Parathyroid adenoma (tissue), 2 donors: ENCODE results near the gene ARL1.

ENCODE experiments used
- H2AFZ ChIP-seq: fragments of 300-600 bp; sonication (generic); one replicate; pipeline ENCODE4 v1.7.0; 2017; ENCODE audit warnings: antibody characterized with exemption, mild to moderate bottlenecking
- H3K27ac ChIP-seq: fragments of 300-600 bp; sonication (generic); one replicate; pipeline ENCODE4 v1.7.0; 2017
- H3K27me3 ChIP-seq: fragments of 300-600 bp; sonication (generic); one replicate; pipeline ENCODE4 v1.7.0; 2017; ENCODE audit warnings: low read length; ENCODE audit not compliant: control insufficient read depth, insufficient read depth
- H3K36me3 ChIP-seq: fragments of 300-600 bp; sonication (generic); one replicate; pipeline ENCODE4 v1.7.0; 2017; ENCODE audit warnings: low read length; ENCODE audit not compliant: control insufficient read depth, insufficient read depth
- H3K4me1 ChIP-seq: fragments of 300-600 bp; sonication (generic); one replicate; pipeline ENCODE4 v1.7.0; 2017; ENCODE audit warnings: control low read depth
- H3K4me2 ChIP-seq: fragments of 300-600 bp; sonication (generic); one replicate; pipeline ENCODE4 v1.7.0; 2017; ENCODE audit warnings: low read length
- H3K4me3 ChIP-seq: fragments of 300-600 bp; sonication (generic); one replicate; pipeline ENCODE4 v1.7.0; 2017; ENCODE audit warnings: low read depth, low read length
- H3K79me2 ChIP-seq: fragments of 300-600 bp; sonication (generic); one replicate; pipeline ENCODE4 v1.7.0; 2017; ENCODE audit warnings: control low read depth
- H3K9ac ChIP-seq: fragments of 300-600 bp; sonication (generic); one replicate; pipeline ENCODE4 v1.7.0; 2017; ENCODE audit warnings: mild to moderate bottlenecking
- H3K9me3 ChIP-seq: fragments of 300-600 bp; sonication (generic); one replicate; pipeline ENCODE4 v1.7.0; 2017; ENCODE audit warnings: low read length; ENCODE audit not compliant: control insufficient read depth
- CTCF ChIP-seq: fragments of 300-600 bp; sonication (generic); IDR thresholded peaks from one replicate; pipeline ENCODE4 v1.7.0; 2017; ENCODE audit warnings: antibody characterized with exemption, mild to moderate bottlenecking
- donor health status: primary hyperparathyroidism.

ARL1 gene

GRCh38 chr12:101375573-101375972 lies 32.0 kb downstream of the ARL1 start:
- H2AFZ ChIP-seq = no peak overlapping the region
- no peaks in the 10 kb centered on the region for H3K9me3 ChIP-seq
- no peaks in the 10 kb centered on the region for H3K27me3 ChIP-seq
- no peak overlapping the region for H3K27ac ChIP-seq
- no peak overlapping the region for H3K9ac ChIP-seq
- H3K79me2 ChIP-seq = no peaks in the 10 kb centered on the region
- no peak overlapping the region for H3K4me2 ChIP-seq
- no peak for TF ChIP-seq CTCF
- no peak overlapping the region for H3K4me3 ChIP-seq
- H3K4me1 ChIP-seq = no peaks in the 10 kb centered on the region
- no peaks in the 10 kb centered on the region for H3K36me3 ChIP-seq

- no peak for TF ChIP-seq CTCF
- Histone ChIP-seq H3K4me1 (no peaks in the 10 kb centered on the region), H3K4me3 (no peak overlapping the region), H3K36me3 (no peaks in the 10 kb centered on the region), H3K27ac (no peak overlapping the region), H3K9ac (no peak overlapping the region), H2AFZ (no peak overlapping the region), H3K4me2 (no peak overlapping the region), H3K9me3 (no peaks in the 10 kb centered on the region), H3K27me3 (no peaks in the 10 kb centered on the region), H3K79me2 (no peaks in the 10 kb centered on the region)
Observed at GRCh38 chr12:101372431-101372830, 35.1 kb downstream of the ARL1 start.

GRCh38 chr12:101368016-101368415 lies 39.6 kb downstream of the ARL1 start:
- no peak overlapping the region for H3K27ac ChIP-seq
- no peak for TF ChIP-seq CTCF
- H3K4me3 ChIP-seq = no peak overlapping the region
- no peaks in the 10 kb centered on the region for H3K79me2 ChIP-seq
- H3K4me2 ChIP-seq = no peak overlapping the region
- H3K36me3 ChIP-seq = no peaks in the 10 kb centered on the region
- no peaks in the 10 kb centered on the region for H3K9me3 ChIP-seq
- H3K4me1 ChIP-seq = no peaks in the 10 kb centered on the region
- no peak overlapping the region for H3K9ac ChIP-seq
- no peak overlapping the region for H2AFZ ChIP-seq
- H3K27me3 ChIP-seq = no peaks in the 10 kb centered on the region

- no peak for TF ChIP-seq CTCF
- no peaks in the 10 kb centered on the region for H3K9me3 ChIP-seq
Observed at GRCh38 chr12:101361455-101361854, 46.1 kb downstream of the ARL1 start.

GRCh38 chr12:101356794-101357193 lies 50.8 kb downstream of the ARL1 start:
- Histone ChIP-seq H3K79me2 (no peaks in the 10 kb centered on the region), H3K9me3 (no peaks in the 10 kb centered on the region), H3K4me1 (no peaks in the 10 kb centered on the region), H3K27ac (no peak overlapping the region), H3K4me2 (no peak overlapping the region), H3K9ac (no peak overlapping the region), H3K4me3 (no peak overlapping the region), H3K36me3 (no peaks in the 10 kb centered on the region), H2AFZ (no peak overlapping the region), H3K27me3 (no peaks in the 10 kb centered on the region)
- no peak for TF ChIP-seq CTCF

More at GRCh38 chr12:101361455-101361854, 46.1 kb downstream of the ARL1 start:
- Histone ChIP-seq H2AFZ (no peak overlapping the region), H3K79me2 (no peaks in the 10 kb centered on the region), H3K27ac (no peak overlapping the region), H3K4me1 (no peaks in the 10 kb centered on the region), H3K4me3 (no peak overlapping the region), H3K9ac (no peak overlapping the region), H3K4me2 (no peak overlapping the region), H3K36me3 (no peaks in the 10 kb centered on the region), H3K27me3 (no peaks in the 10 kb centered on the region)
